ENCODE measurements around the gene SFTPB.

The SFTPB gene

GRCh38 chr2:85706599-85707296, 38.7 kb upstream of the SFTPB start:
- H2AFZ ChIP-seq (ENCODE audit: low read depth, low read length): peak overlapping the region; percentile 66
- H3K27ac ChIP-seq (ENCODE audit: low read length): no peak overlapping the region
- peak; percentile 40 for ATAC-seq (ENCODE audit: insufficient read depth, low read depth)

GRCh38 chr2:85706063-85706462, 38.1 kb upstream of the SFTPB start:
- H3K79me2 ChIP-seq (ENCODE audit: insufficient read depth, low read length): no peaks in the 10 kb centered on the region
- no peak for DNase-seq
- no peak overlapping the region for H3K4me2 ChIP-seq (ENCODE audit: insufficient read depth, low read length)
- H3K27ac ChIP-seq (ENCODE audit: low read length): no peak overlapping the region
- peaks cover 9% of the 10 kb centered on the region for H3K4me1 ChIP-seq (ENCODE audit: insufficient read depth, low read length)
- H3K9ac ChIP-seq (ENCODE audit: low read depth, low read length): no peak overlapping the region
- H2AFZ ChIP-seq (ENCODE audit: low read depth, low read length): no peak overlapping the region
- TF ChIP-seq CTCF (IDR thresholded peaks at IDR 0.05; ENCODE audit: borderline replicate concordance, extremely low read depth, low read length, poor library complexity, severe bottlenecking): no peak
- no peak for TF ChIP-seq EZH2 (IDR thresholded peaks at IDR 0.05; ENCODE audit: borderline replicate concordance, low read depth, low read length, severe bottlenecking)
- H3K4me3 ChIP-seq (ENCODE audit: low read depth in 1 of 2, low read length in 2 of 2): no peak overlapping the region
- no peak for ATAC-seq (ENCODE audit: insufficient read depth, low read depth)
- no peaks in the 10 kb centered on the region for H3K9me3 ChIP-seq (ENCODE audit: insufficient read depth, low read length, severe bottlenecking)
- H3K27me3 ChIP-seq (ENCODE audit: insufficient read depth, low read length, poor library complexity): peaks cover 5% of the 10 kb centered on the region
- no peaks in the 10 kb centered on the region for H3K36me3 ChIP-seq (ENCODE audit: insufficient read depth, low read length)
- no peaks in the 10 kb centered on the region for H4K20me1 ChIP-seq (ENCODE audit: insufficient read depth, low read length)

More at GRCh38 chr2:85706599-85707296, 38.7 kb upstream of the SFTPB start:
- Histone ChIP-seq H3K27me3 (ENCODE audit: insufficient read depth, low read length, poor library complexity) (peaks cover 4% of the 10 kb centered on the region), H3K4me2 (ENCODE audit: insufficient read depth, low read length) (0 out of 2 replicates have a peak overlapping the region, but pooled peaks have one; percentile 35), H3K9me3 (ENCODE audit: insufficient read depth, low read length, severe bottlenecking) (no peaks in the 10 kb centered on the region), H3K79me2 (ENCODE audit: insufficient read depth, low read length) (no peaks in the 10 kb centered on the region), H3K36me3 (ENCODE audit: insufficient read depth, low read length) (no peaks in the 10 kb centered on the region), H4K20me1 (ENCODE audit: insufficient read depth, low read length) (no peaks in the 10 kb centered on the region), H3K4me1 (ENCODE audit: insufficient read depth, low read length) (peaks cover 9% of the 10 kb centered on the region), H3K9ac (ENCODE audit: low read depth, low read length) (0 out of 2 replicates have a peak overlapping the region, but pooled peaks have one; percentile 7), H3K4me3 (ENCODE audit: low read depth in 1 of 2, low read length in 2 of 2) (no peak overlapping the region)
- TF ChIP-seq EZH2 (IDR thresholded peaks at IDR 0.05; ENCODE audit: borderline replicate concordance, low read depth, low read length, severe bottlenecking) (no peak), CTCF (IDR thresholded peaks at IDR 0.05; ENCODE audit: borderline replicate concordance, extremely low read depth, low read length, poor library complexity, severe bottlenecking) (no peak)
- no peak for DNase-seq

GRCh38 chr2:85705680-85706039, 37.7 kb upstream of the SFTPB start:
- no peak overlapping the region for H2AFZ ChIP-seq (ENCODE audit: low read depth, low read length)
- H3K9ac ChIP-seq (ENCODE audit: low read depth, low read length): no peak overlapping the region
- H3K4me1 ChIP-seq (ENCODE audit: insufficient read depth, low read length): peaks cover 9% of the 10 kb centered on the region
- no peaks in the 10 kb centered on the region for H3K36me3 ChIP-seq (ENCODE audit: insufficient read depth, low read length)
- no peaks in the 10 kb centered on the region for H4K20me1 ChIP-seq (ENCODE audit: insufficient read depth, low read length)
- no peak for TF ChIP-seq CTCF (IDR thresholded peaks at IDR 0.05; ENCODE audit: borderline replicate concordance, extremely low read depth, low read length, poor library complexity, severe bottlenecking)
- no peak for TF ChIP-seq EZH2 (IDR thresholded peaks at IDR 0.05; ENCODE audit: borderline replicate concordance, low read depth, low read length, severe bottlenecking)
- H3K4me2 ChIP-seq (ENCODE audit: insufficient read depth, low read length): no peak overlapping the region
- ATAC-seq (ENCODE audit: insufficient read depth, low read depth): no peak
- DNase-seq: no peak
- no peak overlapping the region for H3K4me3 ChIP-seq (ENCODE audit: low read depth in 1 of 2, low read length in 2 of 2)
- H3K9me3 ChIP-seq (ENCODE audit: insufficient read depth, low read length, severe bottlenecking): no peaks in the 10 kb centered on the region
- H3K27ac ChIP-seq (ENCODE audit: low read length): no peak overlapping the region
- peaks cover 7% of the 10 kb centered on the region for H3K27me3 ChIP-seq (ENCODE audit: insufficient read depth, low read length, poor library complexity)
- H3K79me2 ChIP-seq (ENCODE audit: insufficient read depth, low read length): no peaks in the 10 kb centered on the region

All from DND-41 (cell line).